HG02870 (cell line): ENCODE results near the gene MT3.
"Not testable (repeated sequence)": the region's sequence is repeated elsewhere in the genome, so short reads cannot be mapped to it uniquely, and the experiment has no call there.

ENCODE experiments used
- ATAC-seq: cut with Tn5 transposase; IDR thresholded peaks from one replicate; pipeline ENCODE4 v1.9.1; 2021; ENCODE audit warnings: mild to moderate bottlenecking, moderate library complexity; ENCODE audit not compliant: unreplicated experiment

Gene MT3

GRCh38 chr16:56608876-56609462, 19.6 kb downstream of the MT3 start:
- no peak for ATAC-seq

DNA sequence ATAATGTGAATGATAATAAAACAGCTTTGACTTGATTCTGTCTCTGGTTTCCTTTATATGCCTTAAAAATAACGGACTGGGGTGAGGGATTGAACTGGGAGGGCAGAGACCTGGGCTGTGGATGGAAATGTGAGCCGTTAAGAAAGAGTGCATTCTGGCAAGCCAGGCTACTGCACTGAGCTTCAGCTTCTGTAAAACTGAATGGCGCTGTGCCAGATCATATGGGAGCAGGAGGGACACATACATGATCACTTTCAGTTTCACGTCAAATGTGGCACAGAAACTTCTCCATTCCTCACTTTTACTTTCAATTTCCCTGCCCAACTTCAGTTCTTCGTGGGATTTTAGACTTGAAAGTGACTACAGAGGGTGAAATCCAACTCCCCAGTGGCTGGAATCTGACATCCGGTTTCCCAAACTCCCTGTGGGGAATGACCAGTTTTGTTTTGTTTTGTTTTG, 20.2 kb downstream of the MT3 start:
- ATAC-seq = no peak

GRCh38 chr16:56610017-56610608, 20.8 kb downstream of the MT3 start:
- no peak for ATAC-seq

DNA sequence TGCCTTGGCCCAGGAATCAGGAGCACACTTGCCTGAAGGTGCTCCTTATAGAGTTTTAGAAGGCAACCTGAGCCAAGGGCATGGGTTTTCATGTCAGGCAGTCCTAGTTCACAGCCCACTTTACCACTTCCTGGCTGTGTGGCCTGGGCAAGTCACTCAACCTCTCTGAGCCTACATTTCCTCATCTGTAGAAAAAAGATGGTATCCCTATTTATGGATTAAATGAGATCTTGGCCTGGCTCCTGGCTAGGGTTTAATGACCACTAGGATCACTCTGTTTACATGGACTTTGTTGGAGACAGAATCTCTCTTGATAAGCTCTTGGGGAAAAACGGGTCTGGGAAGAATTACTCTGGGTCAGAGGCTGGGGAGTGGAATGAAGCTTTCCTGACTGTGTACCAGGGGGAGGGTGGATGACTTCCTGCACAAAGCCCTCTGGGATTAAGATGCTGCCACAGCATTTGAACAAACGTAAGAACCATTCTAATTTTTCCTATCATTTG, 21.3 kb downstream of the MT3 start:
- ATAC-seq = no peak

DNA sequence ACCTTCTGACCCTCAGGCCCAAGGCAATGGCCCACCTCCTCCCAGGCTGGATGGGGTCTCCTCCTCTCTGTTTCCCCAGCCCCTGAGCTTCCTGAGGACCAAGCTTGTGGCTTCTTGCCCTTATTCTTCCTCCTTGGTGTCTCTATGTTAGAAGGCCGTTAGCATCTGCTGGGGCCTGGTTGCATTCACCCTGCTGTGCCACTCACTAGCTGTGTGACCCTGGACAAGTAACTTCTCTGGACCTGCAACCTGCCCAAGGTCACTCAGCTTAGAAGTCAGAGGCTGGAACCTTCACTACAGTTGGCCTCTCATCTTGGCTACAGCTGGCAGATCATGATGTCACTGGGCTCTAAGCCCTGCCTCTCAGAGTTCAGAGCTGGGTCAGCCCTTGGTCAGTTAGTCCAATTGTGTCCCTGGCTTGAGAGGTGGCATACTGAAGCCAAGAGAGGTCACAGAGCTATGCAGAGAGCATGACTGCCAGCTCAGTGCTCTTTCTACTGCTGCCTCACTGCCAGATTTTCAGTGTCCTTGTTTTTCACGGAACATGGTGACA, 22.0 kb downstream of the MT3 start:
- ATAC-seq = no peak

DNA sequence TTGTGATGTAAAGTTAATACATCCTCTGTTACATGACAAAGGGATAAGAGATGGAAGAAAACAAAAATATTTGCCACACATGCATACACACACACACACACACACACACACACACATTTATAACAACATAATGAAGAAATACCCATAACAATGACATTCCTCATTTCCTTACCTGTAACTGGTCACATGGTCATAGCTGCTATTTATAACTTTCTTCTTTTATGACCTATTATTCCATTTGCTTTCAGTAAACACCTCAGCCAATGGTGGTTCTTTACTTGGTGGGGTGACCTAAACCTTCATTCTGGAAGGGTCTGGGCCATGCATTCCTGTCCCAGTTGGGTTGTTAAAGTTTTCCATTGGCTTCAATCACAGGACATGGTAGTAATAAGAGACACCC, 24.4 kb downstream of the MT3 start:
- ATAC-seq = no peak

- peak; percentile 75 for ATAC-seq
Observed at GRCh38 chr16:56614549-56614991, 25.2 kb downstream of the MT3 start.

DNA sequence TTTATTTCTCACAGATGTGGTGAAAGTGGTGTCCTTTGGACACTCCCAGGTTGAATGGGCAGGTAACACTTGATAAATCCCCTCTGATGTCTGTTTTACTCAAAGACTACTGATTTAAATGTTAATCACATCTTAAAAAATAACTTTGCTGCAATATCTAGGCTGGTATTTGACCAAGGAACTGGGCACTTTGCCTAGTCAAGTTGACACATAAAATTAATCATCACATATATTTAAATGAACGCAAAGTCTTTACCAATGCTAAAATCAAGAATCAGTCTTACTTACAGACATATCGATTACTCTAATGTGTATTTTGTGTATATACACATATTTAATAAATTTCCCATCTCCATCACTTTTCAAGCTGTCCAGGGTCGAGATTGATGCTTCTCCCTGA, 26.0 kb downstream of the MT3 start:
- ATAC-seq = no peak

GRCh38 chr16:56616608-56617211, 27.4 kb downstream of the MT3 start:
- ATAC-seq = no peak

GRCh38 chr16:56617212-56618085, 28.1 kb downstream of the MT3 start:
- ATAC-seq = no peak

- ATAC-seq = no peak
Observed at GRCh38 chr16:56618138-56618537, 28.8 kb downstream of the MT3 start.

GRCh38 chr16:56620339-56620897, 31.1 kb downstream of the MT3 start:
- ATAC-seq = no peak

DNA sequence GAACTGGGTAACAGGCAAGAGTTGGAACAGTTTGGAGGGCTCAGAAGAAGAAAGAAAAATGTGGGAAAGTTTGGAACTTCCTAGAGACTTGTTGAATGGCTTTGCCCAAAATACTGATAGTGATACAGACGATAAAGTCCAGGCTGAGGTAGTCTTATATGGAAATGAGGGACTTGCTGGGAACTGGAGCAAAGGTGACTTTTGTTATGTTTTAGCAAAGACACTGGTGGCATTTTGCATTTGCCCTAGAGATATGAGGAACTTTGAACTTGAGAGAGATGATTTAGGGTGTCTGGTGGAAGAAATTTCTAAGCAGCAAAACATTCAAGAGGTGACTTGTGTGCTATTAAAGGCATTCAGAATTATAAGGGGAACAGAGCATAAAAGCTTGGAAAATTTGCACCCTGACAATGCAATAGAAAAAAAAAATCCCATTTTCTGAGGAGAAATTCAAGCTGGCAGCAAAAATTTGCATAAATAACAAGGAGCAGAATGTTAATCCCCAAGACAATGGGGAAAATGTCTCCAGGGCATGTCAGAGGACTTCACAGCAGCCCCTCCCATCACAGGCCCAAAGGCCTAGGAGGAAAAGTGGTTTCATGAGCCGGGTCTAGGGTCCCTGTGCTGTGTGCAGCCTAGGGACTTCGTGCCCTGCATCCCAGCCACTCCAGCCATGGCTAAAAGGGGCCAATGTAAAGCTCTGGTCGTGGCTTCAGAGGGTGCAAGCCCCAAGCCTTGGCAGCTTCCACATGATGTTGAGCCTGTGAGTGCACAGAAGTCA, 32.5 kb downstream of the MT3 start:
- ATAC-seq = not testable (repeated sequence)

DNA sequence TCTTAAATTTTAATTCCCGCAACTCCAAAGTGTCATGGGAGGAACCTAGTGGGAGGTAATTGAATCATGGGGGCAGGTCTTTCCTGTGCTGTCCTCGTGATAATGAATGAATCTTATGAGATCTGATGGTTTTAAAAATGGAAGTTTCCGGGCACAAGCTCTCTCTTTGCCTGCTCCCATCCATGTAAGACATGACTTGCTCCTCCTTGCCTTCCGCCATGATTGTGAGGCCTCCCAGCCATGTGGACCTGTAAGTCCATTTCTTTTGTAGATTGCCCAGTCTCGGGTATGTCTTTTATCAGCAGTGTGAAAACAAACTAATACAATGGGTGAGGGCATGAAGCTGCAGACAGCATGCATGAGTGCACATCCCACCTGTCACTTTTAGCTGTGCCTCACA, 33.9 kb downstream of the MT3 start:
- not testable (repeated sequence) for ATAC-seq

DNA sequence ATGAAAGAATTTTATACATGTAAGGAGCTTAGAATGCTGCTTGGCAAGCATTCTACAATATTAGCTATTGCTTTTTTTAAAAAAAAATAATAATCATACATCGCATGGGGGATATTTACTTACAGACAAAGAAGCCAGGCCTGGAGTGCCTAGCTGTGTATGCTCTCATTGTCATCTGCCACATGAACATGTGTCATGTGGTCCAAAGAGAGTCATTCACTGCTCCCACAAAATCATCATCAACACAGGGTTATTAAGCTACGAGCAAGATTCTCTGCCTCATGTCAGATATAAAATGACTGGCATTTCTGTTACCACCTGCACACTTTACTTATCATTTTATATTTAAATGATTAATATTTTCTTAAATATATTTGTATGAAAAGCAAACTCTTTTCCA, 34.3 kb downstream of the MT3 start:
- ATAC-seq = no peak

DNA sequence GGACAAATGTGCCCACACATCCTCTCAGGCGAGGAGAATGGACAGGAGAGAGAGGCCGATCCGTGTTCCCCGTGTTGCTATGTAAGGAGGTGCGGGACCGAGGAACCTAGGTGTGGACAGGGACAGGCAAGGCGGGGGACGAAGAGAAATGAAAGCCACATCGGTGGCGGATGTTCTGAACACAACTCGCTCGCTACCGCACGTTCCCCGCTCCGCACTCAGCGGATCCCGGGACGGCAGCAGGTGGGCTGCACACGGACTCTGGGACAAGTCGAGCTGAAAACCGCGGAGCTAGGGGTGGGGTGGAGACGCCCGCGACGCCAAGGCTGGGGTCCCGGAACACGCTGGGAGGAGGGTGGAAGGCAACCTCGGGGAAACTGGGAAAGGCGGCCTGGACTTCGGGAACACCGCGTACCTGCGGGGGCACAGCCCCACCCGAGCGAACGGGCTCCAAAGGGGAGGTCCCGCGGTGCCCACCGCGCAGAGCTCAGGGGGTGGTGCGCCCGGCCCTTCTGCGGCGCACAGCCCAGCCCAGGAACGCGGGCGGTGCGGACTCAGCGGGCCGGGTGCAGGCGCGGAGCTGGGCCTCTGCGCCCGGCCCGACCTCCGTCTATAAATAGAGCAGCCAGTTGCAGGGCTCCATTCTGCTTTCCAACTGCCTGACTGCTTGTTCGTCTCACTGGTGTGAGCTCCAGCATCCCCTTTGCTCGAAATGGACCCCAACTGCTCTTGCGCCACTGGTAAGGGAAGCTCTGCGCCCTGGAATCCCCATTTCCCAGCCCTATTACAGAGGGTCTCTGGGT, 36.0 kb downstream of the MT3 start, which contains the start of gene MT1E:
Gene MT1E, plus strand, starts transcription at position 642 of the 803 bp plus-strand sequence. Its CDS starts 71 bp downstream, at position 713.
- ATAC-seq = no peak

- no peak for ATAC-seq
Observed at GRCh38 chr16:56625943-56626654, 36.8 kb downstream of the MT3 start.

DNA sequence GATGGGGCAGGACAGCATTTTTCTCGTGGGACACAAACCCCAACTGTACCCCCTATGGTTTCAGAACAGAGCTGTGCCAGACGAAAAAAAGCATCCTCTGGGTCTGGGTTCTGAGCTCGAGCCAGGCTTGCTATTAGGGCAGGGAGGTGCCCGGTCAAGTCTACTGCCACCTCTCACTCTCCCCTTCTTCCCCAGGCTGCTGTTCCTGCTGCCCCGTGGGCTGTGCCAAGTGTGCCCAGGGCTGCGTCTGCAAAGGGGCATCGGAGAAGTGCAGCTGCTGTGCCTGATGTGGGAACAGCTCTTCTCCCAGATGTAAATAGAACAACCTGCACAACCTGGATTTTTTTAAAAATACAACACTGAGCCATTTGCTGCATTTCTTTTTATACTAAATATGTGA, 37.4 kb downstream of the MT3 start:
- no peak for ATAC-seq
